Activated T-cell treated with anti-CD3 and anti-CD28 coated beads, Interleukin-2, amount 50 U/mL, for 1 hour (primary cell): ENCODE data around the gene CTNNA2.
"Not testable (repeated sequence)": the region's sequence is repeated elsewhere in the genome, so short reads cannot be mapped to it uniquely, and the experiment has no call there.

Experiments
- DNase-seq: peaks from one replicate; pipeline ENCODE4 v3.0.0-alpha.2; 2020

CTNNA2 gene

DNA sequence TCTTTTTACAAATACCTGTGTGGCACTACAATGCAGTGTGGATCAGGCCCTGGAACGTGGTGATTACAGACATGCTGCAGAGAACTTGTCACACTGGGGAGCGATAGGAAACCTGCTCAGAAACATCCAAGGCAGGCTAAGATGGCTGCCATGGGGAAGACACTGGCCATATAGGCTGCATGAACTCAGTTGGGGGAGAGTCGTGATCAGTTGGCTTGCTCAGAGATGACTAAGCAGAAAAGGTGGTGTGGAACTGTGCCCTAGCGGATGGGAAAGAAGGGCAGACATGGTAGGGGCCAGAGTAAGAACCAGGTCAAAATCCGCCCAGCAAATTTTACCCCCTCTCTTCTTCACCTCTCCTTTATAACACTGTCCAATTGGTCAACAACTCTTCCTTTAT is 483.9 kb downstream of the CTNNA2 start:
- no peak for DNase-seq

DNA sequence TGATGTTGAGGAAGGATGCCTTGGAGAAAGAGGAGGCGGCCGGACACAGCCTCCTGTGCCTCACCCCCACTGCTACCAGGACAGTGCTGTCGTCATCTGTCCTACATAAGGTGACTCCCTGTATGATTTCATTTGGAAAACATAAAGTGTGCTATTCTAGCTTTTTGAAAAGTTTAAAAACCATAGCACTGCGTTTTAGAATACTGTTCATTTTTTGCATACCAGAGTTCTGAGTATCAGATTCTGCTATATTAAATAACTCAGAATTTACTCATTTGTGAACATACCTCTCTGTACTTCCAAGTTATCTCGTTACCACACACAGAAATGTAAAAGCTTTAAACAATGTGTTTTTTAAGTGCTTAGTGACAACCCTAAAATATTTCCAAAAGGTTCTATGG is 488.9 kb downstream of the CTNNA2 start:
- DNase-seq: no peak

DNA sequence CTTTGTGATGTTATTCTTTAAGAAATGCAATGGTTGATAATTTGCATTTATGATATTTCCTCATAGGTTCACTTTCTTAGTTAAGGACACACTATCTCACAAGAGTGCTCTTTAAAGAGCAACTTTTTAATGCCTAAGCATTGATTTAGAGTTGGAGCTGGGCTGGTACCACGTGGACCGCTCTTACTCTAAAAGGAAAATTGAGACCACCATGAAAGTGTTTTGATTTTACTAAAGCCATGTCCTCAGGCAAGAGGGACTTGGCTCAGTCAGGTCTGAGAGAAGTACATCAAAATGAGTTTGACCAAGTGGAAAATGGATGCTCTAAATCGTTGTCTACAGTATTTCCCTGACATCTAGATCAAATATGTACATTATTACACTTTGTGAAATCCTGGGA is 489.3 kb downstream of the CTNNA2 start:
- no peak for DNase-seq

DNA sequence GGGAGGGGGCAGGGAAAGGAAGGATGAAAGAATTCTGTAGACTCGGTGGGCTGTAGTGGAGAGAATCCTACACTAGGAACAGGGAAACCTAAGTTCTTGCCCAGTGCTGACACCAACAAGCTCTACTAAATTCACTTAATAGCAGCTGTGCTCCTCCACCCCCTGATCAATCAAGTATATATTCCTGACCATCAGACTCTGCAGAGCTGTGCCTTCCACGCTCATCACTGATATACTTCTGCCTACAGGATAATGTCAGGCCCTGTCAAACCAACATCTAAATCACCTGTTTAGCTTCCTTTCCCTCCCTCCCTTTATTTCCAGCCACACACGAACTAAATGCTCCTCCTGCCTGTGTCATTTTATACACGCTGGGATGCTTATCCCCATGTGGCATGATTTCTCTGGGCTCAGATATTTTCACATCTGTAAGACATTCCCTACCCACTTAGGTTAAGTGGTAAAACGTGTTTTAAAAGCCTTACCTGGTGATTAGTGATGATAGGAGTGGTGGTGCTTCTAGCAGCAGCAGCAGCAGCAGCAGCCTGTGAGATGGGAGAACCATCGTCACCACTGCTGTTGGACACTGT is 489.8 kb downstream of the CTNNA2 start:
- DNase-seq: no peak

DNA sequence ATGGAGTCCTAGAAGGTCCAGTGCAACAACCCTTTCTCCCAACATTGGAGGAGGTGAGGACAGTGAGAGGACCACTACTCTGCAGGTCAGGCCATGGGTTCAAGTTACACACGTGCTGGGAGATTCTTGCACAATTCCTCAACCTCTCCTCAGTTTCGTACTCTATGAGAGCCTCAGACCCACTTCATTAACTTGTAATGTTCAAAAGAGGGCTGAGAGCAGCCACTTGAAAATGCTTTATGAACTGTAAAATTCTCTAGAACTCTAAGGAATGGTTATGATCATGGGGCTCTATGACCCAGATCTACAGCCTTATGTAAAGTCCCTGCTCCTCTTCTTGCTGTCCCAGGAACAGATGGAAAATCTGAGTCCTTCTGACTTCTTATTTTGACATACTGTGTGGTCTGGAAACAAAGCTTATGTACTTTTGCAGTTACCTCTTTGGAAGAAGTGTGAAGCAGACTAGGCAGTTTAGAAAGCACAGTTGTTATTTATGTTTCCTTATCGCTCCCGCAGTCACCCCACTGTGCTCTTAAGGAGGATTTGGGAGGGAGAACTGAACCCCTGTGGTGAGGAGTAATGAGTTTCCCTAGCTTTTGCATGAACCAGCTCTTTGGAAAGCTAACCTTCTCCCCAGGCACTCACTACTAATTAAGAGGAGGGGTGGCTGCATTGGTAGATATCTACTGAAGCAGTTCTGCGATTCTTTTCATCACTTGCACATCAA is 495.1 kb downstream of the CTNNA2 start:
- DNase-seq: no peak

DNA sequence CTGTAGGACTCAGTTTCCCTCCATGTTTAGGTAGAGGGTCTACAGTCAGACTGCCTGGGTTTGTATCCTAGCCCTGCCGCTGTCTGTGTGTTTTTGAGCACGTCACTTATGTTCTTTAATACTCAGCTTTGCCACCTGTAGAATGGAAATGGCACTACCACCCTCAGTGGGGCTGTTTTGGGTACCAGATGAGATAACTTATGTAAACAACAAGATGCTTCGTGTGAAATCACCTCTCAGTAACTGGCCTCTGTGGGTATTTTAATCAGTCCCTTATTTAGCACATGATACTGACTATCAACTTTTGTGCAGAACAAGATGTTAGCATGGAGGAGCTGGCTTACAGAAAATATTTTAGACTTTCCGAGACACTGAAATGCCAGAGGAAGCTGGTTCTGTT is 495.7 kb downstream of the CTNNA2 start:
- DNase-seq: no peak

DNA sequence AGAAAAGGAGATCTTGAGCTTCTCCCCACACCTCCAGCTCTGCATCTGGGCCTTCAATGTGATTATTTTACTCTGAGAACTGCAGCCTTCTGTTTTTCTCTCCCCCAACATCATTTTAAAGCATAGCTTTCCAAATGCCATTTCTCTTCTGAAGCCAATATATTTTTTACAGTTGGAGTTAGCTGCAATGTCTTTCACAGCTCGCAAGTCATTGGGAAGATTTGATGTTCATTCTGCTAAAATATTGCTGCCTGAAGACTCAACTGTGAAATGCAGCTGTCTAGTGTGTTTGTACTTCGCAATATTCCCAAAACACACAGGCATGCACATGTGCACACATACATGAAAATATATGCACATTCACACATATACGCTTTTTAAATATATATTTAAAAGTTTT is 496.4 kb downstream of the CTNNA2 start:
- DNase-seq: no peak

DNA sequence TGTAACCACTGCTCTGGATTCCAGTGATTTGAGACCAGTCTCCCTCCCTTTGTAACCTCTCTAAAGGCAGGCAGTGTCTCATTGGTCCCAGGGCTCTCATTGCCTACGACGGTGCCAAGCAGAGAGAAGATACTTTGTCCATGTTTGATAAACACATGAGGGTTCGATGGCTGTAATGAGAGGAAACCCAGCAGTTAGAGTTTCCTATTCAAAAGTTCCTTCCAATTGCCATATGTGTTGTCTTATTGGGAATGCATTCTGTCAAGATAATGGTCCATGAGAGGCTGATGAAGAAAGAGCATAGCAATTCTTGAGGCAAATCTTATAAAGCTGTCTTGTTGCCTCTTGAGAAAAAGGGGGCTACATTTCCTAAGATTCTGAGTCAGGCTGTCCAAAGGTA is 499.2 kb downstream of the CTNNA2 start:
- DNase-seq: no peak

DNA sequence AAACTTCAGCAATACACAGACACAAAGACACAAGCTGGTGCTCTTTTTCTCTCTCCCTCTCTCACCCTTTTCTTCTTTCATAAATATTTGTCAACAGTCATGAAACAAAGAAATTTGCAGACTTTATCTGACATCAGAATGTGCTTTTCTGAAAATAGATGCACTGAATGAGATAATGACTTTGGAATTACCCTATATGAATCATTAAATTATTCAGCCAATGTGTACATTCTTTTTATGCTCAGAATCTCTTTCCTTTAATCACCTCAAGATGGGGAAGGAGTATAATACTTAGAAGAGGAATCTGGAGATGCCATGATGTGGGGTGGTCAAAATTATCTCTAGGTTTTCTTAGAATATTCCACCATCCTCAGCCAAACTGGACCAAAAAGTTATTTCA is 501.8 kb downstream of the CTNNA2 start:
- no peak for DNase-seq

DNA sequence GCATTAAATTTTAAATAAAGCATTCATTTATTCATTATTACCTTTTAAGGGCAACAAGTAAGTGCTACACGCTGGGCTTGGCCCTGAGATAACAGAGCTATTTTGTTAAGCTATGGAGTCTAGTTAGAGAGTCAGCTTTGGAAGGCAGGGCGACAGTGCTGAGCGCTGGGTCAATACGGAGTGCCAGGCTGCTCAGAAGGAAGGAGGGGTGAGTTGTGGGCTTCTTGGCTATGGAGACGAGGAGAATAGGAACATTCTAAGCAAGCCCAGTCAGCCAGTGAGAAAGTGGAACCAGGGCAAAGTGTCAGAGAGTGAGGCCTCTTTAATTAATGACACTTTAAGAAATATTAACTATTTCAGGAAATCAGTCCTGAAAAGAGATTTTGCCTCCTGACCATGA is 503.3 kb downstream of the CTNNA2 start:
- no peak for DNase-seq

DNA sequence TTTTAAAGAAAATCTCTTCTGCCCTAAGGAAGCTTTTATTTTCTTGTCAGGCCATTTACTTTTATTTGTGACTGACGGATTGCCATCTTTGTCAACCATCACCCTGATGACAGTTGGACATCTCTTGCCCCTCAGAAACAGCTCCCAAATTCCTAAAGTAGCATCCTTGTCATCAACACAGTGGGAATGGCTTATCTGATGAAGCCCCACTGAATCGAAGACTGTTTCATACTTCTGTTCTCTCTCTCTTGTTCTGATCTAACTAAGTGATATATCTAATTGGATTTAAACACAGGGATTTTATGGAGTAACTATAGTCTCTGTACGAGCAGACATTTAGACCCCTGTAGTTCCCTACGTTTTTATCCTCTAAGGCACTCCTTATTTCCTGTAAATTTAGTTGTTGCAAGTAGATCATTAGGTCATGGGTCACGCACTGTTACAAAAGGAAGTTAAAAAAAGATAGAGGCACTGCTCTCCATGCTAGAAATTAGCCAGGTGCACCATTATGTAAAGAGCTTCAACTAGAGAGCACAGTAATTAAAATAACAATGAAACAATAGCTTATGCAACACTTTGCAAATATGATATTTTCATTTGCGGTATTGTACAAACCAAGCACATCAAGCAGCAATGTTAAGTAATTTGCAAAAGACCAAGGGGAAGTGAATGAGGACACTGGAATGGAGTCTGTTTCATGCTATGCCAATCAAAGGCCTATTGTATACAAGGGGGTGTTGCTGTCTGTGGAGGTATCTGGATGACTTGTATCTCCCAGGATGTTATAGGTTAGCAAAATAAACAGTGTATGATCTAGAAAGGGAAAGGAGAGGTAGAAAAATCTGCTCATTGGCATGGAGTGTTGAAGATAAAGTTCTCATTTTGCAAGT is 507.0 kb downstream of the CTNNA2 start:
- no peak for DNase-seq

DNA sequence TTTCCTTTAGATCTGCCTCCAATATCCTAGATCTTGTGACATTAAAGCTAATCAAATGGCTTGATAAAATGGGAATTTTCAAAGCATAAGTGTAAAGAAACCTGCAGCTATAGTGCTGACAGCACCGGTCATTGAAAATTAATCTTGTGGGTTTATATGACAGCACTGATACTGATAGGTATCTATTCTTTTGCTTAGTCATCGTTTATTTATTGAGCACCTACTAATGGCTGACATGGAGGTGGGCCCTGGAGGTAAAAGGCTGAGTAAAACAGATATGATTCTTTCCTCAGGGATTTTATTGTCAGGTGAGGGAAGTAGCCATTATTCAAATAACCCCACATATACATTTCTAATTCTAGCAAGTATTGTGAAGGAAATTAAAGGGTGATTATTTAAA is 509.2 kb downstream of the CTNNA2 start:
- no peak for DNase-seq

DNA sequence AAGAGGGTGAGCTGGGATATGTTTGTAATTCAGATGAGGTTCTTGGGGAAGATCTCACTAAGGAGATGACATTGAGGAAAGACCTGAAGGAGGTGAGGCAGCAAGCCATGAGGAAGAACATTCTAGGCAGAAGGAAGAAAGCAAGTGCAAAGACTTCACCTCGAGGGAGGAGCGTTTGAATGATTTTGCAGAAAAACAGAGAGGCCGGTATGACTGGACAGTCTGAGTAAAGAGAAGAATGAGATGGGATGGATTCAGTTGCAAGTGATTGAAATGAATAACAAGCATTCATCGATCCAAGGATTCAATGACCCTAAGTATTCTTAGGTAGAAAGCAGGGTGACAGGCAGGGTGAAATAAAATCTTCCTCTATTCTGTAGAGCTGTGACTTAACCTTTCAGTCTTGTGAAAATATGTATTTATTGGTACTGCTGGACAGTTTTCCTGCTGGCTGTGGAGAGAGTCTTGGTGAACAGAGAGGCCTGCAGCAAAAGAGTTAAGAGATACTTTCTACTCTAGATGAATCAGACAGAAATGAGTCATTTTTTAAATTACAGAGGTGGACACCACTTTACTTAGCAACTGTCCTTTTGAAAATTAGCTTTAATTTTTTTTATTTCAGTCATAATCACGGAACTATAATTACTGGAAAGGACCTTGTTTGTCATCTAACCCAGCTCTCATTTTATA is 513.3 kb downstream of the CTNNA2 start:
- no peak for DNase-seq

DNA sequence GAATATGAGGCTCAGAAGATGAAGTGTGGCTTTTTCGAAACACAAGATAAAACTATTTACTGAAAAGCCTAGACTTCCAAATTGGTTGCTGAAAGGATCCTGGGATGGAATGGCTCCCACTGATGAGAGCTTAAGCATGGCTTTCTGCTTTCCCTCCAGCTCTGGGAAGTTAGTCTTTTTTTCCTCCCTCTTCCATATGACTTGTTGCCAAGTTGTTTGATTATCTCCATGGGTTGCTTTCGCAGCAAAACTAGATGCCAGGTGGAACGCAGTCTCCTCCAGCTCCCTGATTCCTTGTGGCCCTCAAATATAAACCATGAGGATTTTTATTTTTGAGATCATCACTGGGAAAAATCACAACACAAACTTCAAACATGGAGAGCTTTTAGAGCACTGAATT is 515.2 kb downstream of the CTNNA2 start:
- DNase-seq: no peak

DNA sequence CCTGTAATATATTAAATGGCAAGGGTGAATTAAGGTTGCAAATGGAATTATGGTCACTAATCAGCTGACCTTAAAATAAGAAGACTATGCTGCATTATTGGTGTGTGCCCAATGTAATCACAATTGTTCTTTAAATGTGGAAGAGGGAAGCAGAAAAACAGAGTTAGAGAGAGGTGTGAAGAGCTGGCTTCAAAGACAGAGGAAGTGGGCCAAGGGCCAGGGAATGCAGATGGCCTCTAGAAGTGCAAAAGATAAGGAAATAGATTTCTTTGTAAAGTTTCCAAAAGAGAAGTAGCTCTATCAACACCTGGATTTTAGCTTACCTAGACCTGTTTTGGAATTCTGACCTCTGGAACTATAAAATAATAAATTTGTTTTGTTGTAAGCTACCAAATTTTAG is 515.7 kb downstream of the CTNNA2 start:
- DNase-seq: no peak

DNA sequence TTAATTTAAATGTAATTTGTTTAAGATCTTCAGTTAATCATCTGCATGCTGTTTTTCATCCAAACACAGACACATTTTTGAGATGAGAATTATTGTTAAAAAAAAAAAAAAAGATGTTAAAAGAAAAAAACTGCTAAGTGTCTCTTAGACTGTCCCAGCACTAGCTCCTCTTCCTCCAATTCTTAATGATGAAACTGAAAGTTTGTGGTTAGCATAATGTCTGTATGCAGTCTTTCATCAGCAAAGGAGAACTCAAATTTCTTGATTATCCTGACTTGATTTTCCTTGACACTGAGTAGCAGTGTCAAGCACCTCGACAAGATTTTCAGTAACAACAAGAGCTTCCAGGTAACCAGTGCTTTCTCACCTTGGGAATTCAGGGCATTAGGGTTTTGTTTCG is 517.3 kb downstream of the CTNNA2 start:
- DNase-seq: no peak

DNA sequence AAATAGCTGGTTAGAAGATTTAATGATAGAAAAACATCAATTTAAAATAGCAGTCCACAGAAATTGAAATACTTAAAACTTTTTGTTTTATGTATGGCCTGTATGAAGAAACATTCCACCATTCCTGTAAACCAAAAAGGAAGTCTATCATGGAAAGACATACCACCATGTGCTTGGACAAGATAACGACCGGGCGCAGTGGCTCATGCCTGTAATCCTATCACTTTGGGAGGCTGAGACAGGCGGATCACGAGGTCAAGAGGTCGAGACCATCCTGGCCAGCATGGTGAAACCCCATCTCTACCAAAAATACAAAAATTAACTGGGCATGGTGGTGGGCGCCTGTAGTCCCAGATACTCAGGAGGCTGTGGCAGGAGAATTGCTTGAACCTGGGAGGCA is 519.8 kb downstream of the CTNNA2 start:
- DNase-seq: not testable (repeated sequence)

DNA sequence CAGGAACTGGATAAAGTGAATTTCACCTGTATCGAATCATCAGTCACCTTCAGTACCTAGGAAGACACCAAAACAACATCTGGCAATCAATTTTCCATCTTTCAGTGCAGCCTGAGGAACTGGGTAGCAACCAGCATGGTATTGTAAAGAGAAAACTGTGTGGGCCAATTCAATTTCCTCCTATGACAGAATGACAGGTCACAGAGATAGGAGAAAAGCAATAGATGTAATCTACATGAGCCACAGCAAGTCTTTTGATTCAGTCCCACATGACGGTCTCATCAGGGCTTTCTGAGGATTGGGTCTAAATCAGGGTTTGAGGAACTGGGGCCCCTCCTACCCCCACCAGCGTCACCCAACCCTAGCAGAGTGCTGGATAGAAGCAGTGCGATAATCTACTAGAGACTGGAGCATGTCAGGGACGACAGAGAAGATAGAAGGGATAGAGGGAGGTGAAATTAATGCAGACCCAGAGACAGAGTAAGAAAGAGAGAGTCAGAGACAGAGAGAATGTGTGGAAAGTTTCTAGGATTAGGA is 523.0 kb downstream of the CTNNA2 start:
- no peak for DNase-seq

DNA sequence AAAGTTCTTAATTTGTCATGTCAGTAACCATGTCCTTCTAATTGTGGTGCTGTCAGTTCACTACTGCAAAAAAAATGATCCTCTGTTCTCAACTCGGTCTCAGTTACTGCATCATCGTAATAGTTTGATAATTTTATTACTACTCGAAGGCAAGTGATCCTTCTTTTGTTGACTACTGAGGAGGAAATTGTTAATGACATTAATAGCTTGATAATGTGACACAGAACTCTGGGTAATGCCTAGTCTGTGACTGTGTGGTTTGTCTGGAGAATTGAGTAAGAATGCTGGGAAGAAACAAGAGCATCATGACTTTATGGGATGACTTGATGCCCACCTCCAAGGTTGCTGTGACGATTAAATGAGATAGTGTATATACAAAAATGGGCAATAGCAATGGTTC is 524.5 kb downstream of the CTNNA2 start:
- no peak for DNase-seq

DNA sequence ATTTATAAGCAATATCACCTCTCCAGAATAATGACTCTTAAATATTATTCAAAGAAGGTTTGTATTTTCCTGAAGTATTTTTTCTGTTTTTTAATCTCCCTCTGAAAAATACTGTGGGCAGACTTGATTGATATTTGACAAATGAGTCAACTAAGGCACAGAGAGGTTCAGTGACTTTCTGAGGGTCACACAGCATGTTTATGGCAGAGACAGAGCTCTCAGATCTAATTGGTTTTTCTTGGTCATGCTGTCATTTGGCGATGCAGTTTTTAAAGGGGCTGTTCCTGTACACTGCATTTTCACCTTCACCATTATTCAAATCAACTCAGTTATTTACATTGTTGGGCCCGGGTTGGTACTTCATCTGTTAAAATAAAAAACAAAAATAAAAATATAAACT is 527.4 kb downstream of the CTNNA2 start:
- DNase-seq: no peak

DNA sequence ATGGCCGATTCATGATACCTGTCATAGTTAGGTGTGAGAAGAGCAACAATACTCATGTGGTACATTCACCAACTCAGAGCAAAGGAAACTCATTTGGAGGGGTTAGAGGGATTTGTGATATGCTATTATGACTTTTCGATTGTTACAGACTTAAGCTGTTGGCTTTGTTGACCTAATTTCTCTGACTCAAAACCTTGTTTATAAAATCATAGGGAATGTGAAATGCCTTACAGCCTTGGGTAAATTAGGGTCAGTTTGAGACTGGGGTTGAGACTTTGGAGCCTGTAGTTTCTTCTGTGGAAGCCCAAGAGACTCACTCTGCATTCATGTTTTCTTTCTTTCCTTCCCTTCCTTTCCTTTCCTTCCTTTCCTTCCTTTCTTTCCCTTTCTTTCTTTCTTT is 529.8 kb downstream of the CTNNA2 start:
- no peak for DNase-seq

DNA sequence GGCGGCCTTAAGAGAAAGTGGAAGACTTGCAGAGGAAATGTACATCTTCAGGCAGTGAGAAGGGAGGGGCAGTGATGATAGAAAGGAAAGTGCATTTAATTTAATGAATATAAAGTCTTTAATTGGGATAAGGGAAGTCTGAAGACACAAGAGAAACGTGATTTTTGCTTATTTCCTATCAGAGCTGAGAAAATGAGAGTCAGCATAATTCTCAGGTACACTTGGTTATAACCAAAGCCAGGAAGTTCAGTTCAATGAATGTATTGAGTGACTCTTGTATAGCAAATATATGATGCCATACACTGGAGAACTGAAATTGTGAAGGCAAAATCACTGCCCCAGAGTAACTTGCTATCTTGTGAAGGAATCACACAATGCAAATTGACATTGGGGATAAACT is 535.4 kb downstream of the CTNNA2 start:
- no peak for DNase-seq

DNA sequence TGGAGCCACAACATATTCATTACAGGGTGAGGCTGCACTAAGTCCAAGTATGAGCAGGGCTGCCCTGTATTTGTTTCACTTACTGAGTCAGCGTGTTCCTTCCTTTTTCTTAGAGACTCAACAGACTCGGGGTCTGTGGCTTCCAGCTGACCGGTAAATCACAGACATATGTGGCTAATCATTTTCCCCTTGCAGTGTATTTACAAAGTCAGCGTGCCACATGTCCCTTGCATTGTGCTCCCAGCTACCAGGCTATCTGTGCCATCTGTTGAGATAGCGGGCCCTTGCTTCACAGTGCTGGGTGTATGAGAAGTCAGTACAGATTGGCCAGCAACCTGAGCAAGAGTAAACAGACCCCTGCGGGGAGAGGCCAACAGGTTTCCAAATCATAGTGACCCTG is 537.4 kb downstream of the CTNNA2 start:
- DNase-seq: no peak
